Transverse colon (tissue), 4 donors: ENCODE results near the gene CD40. TPM values are rescaled to one million over a fixed set of nuclear protein-coding genes. Genes with fewer than 3 reads are reported as not detected.

Source experiments
- DNase-seq: peaks from one replicate; pipeline ENCODE4 v3.0.0-alpha.2; 2019
- H3K27ac ChIP-seq, 4 donors: fragments of 200-600 bp; sonication (generic); 2 replicates each; pipeline ENCODE4 v1.5.1; 2016 to 2018; ENCODE audit warnings: inconsistent platforms in 4 of 4
- H3K27me3 ChIP-seq: fragments of 200-600 bp; sonication (generic); 2 replicates; pipeline ENCODE4 v1.5.1; 2017; ENCODE audit warnings: inconsistent platforms
- H3K36me3 ChIP-seq, 4 donors: fragments of 200-600 bp; sonication (generic); 2 replicates each; pipeline ENCODE4 v1.5.1; 2017 to 2019; ENCODE audit warnings: inconsistent platforms in 4 of 4
- H3K4me1 ChIP-seq, 4 donors: fragments of 200-600 bp; sonication (generic); 2 replicates each; pipeline ENCODE4 v1.5.1; 2017 to 2020; ENCODE audit warnings: inconsistent platforms in 4 of 4
- H3K4me3 ChIP-seq, 4 donors: fragments of 200-600 bp; sonication (generic); 1 replicate in 1 of 4; 2 replicates in 3 of 4; pipeline versions ENCODE4 v1.5.1 to v1.6.1; 2017 to 2019; ENCODE audit warnings: inconsistent platforms in 4 of 4
- H3K9me3 ChIP-seq, 2 donors: fragments of 200-600 bp; sonication (generic); 2 replicates each; pipeline ENCODE4 v1.5.1; 2017 to 2019; ENCODE audit warnings: inconsistent platforms in 2 of 2
- EP300 ChIP-seq: sonication (generic); formaldehyde crosslinking; IDR thresholded peaks from one replicate; pipeline ENCODE4 v1.6.1; 2017; ENCODE audit warnings: antibody characterized with exemption, low read depth
- POLR2A ChIP-seq: fragments of 450-650 bp; IDR thresholded peaks from one replicate; pipeline ENCODE4 v1.6.1; 2016; ENCODE audit warnings: antibody characterized with exemption, mild to moderate bottlenecking, moderate library complexity
- POLR2AphosphoS5 ChIP-seq, 3 donors: sonication (generic); formaldehyde crosslinking; IDR thresholded peaks; one replicate each; pipeline ENCODE4 v1.6.1; 2016; ENCODE audit warnings: antibody characterized with exemption in 3 of 3
- WGBS, 2 donors: methylation state at CpG; one replicate each; pipeline ENCODE4 v1.1.5; 2018; ENCODE audit warnings: low coverage in 1 of 2; 5-methylcytosine and 5-hydroxymethylcytosine counted together
- in situ Hi-C, 4 donors: fragments of 200-750 bp; cut with MboI; loops; one replicate each; pipeline versions ENCODE4 v1.15.0 to v1.15.1; 2017; ENCODE audit warnings: low sequenced_read_pairs in 3 of 4, low pct_ligation_motif_present in 1 of 4, low pct_unique_long_range_greater_than_20kb in 1 of 4
- intact Hi-C: fragments of 100-400 bp; cut with DNase I; formaldehyde crosslinking; loops from one replicate; pipeline ENCODE4 v1.15.1; 2023; ENCODE audit warnings: low total_unique reads
- total RNA-seq, 4 donors: library from RNA; depleted of rRNA; stranded (reverse); fragments of >200 nt; gene quantifications; one replicate each; pipeline ENCODE4 v1.1.0, GENCODE V29; 2016
- TF ChIP-seq, protein P1 (sequence below), 5 experiments: fragments of 200-600 bp in 3 of 5; fragments of 450-650 bp in 2 of 5; sonication (generic) in 3 of 5; IDR thresholded peaks; 1 replicate in 2 of 5; 2 replicates in 3 of 5; pipeline ENCODE4 v1.5.1; 2016 to 2017; ENCODE audit warnings: antibody characterized with exemption in 5 of 5, inconsistent platforms in 3 of 5, mild to moderate bottlenecking in 2 of 5, moderate library complexity in 1 of 5

CD40 gene
- total RNA-seq, 4 donors from 2014 or later = 2.5 to 11.6 (median 3.5) TPM

DNA sequence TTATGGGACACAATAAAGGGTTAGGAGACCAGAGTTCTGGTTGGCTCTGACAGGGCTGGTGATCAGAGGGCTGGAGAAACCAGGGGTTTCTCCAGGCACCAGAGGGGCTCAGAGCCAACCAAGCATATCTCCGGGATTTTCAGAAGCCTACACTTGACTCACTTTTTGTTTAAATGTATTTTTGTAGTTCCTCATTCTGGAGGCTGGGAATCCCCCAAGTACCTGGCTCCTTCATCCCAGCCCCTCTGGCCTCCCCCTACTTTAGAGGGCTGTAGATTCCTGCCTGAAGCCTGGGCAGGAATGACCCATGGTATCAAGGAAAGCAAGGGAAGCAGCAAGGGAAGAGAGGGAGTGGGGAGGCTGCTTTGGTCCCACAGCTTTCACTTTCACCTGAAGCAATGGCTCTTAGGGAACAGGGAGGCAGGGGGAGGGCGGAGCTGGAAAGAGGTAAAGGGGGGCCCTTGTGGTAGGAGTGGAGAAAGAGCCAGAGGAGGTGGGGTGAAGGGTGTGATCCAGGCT, 973 bp downstream of the CD40 start:
- TF ChIP-seq POLR2AphosphoS5 (IDR thresholded peaks at IDR 0.05) = no peak
- no peak for TF ChIP-seq EP300
- no peak for TF ChIP-seq POLR2A
- TF ChIP-seq, protein P1, sequence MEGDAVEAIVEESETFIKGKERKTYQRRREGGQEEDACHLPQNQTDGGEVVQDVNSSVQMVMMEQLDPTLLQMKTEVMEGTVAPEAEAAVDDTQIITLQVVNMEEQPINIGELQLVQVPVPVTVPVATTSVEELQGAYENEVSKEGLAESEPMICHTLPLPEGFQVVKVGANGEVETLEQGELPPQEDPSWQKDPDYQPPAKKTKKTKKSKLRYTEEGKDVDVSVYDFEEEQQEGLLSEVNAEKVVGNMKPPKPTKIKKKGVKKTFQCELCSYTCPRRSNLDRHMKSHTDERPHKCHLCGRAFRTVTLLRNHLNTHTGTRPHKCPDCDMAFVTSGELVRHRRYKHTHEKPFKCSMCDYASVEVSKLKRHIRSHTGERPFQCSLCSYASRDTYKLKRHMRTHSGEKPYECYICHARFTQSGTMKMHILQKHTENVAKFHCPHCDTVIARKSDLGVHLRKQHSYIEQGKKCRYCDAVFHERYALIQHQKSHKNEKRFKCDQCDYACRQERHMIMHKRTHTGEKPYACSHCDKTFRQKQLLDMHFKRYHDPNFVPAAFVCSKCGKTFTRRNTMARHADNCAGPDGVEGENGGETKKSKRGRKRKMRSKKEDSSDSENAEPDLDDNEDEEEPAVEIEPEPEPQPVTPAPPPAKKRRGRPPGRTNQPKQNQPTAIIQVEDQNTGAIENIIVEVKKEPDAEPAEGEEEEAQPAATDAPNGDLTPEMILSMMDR (IDR thresholded peaks at IDR 0.05) = no peak
- WGBS, 2 donors = 40% methylated on average over 2 of the region's 2 CpGs; no CpG with 5 or more reads in 1 of the 2 donors
- Histone ChIP-seq H3K4me3 (peak overlapping the region in 2 of 4 donors; percentile 33 to 46), H3K27me3 (no peaks in the 10 kb centered on the region), H3K4me1 (peaks cover 0 to 29% (median 16%) of the 10 kb centered on the region in 4 donors), H3K9me3 (no peaks in the 10 kb centered on the region), H3K27ac (peak overlapping the region; percentile 73 to 84 (median 81)), H3K36me3 (no peaks in the 10 kb centered on the region)
- intact Hi-C loops (no loop called here), in situ Hi-C loops (no loop called here)
- DNase-seq = no peak

DNA sequence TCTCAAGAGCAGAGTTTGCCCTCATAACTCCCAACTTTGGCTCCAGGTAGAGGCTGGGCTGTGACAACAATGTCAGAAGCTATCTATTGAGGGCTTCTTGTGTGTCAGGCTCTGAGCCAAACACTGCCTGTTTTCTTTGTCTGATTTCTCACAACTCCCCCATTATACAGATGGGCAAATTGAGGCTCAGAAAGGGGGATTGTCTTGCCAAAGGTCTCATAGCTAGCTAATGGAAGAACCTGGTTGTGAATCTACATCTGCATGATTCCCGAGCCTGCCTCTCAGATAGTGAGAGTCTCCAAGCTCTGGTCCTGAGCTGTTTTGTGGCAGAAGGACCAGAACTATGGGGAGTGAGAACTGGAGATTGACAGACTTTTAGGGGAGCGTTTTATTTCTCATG, 1.4 kb downstream of the CD40 start:
- Histone ChIP-seq H3K4me1 (peaks cover 0 to 29% (median 16%) of the 10 kb centered on the region in 4 donors), H3K9me3 (no peaks in the 10 kb centered on the region), H3K27me3 (no peaks in the 10 kb centered on the region), H3K4me3 (peak overlapping the region in 1 of 4 donors; percentile 46), H3K27ac (peak overlapping the region; percentile 73 to 84 (median 81)), H3K36me3 (no peaks in the 10 kb centered on the region)
- intact Hi-C loops (no loop called here), in situ Hi-C loops (no loop called here)
- 78 to 90% methylated on average over 2 of the region's 2 CpGs for WGBS, 2 donors
- TF ChIP-seq POLR2AphosphoS5 (IDR thresholded peaks at IDR 0.05) = no peak
- TF ChIP-seq, protein P1 (IDR thresholded peaks at IDR 0.05) = no peak
- TF ChIP-seq EP300 = no peak
- no peak for TF ChIP-seq POLR2A
- no peak for DNase-seq

DNA sequence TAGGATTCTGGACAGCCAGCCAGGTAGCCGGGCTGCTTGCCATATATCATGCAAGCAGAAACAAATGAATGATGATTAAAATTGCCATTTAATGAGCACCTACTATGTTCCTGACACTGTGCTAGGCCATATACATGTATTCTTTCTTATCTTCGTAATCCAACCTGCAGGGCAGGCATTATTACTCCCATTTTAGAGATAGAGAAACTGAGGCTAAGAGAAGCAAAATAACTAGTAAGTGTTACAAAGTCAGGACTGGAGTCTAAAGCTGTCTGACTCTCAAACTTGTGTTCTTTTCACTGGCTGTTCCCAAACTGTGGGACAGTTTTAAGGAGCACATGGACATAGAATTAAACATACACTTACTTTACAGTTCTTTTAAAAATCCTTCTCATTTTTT, 2.0 kb downstream of the CD40 start:
- Histone ChIP-seq H3K36me3 (no peaks in the 10 kb centered on the region), H3K27ac (peak overlapping the region in 1 of 4 donors; percentile 84), H3K4me1 (peaks cover 0 to 29% (median 16%) of the 10 kb centered on the region in 4 donors), H3K9me3 (no peaks in the 10 kb centered on the region), H3K4me3 (no peak overlapping the region), H3K27me3 (no peaks in the 10 kb centered on the region)
- no peak for DNase-seq
- intact Hi-C loops = no loop called here
- WGBS, 2 donors = 83 to 84% methylated on average over 1 to 2 of the region's 2 CpGs
- TF ChIP-seq POLR2AphosphoS5 (IDR thresholded peaks at IDR 0.05) (no peak), EP300 (no peak), POLR2A (no peak)
- TF ChIP-seq, protein P1 (IDR thresholded peaks at IDR 0.05) = no peak
- in situ Hi-C loops = no loop called here

DNA sequence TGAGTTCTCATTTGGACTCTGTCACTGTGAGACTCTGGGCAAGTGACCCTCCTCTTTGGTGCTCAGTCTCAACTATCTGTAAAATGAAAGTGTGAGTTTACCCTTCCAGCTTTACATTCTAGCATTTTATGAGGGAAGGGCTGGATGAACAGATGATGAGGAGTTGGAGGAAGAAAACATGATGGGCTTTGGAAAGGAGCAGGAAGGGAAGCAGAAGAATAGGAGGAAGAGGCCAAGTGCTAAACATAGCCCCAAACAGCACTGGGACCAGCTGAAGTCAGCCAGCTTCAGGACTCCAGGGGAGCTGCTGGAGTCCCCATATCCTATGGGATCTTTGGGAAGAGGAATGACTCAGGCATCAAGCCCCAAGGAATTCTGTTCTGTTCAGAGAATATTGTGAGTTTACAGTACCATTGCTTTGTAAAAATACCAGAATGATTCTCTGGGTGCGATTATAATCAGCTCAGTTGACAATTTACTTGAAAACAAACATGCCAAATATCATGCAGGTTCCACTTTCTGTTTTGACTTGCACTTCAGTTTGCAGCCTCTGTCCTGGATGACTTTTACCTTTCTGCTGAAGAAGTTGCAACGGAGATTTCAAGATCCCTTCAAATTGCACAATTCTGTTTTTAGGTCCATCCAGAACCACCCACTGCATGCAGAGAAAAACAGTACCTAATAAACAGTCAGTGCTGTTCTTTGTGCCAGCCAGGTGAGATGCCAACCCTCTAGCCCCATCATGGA, 3.2 kb downstream of the CD40 start:
- peak overlapping the region in 2 of 4 donors; percentile 11 to 84 for H3K27ac ChIP-seq
- intact Hi-C loops (no loop called here), in situ Hi-C loops (no loop called here)
- 33 to 41% methylated on average over 2 of the region's 2 CpGs for WGBS, 2 donors
- H3K4me3 ChIP-seq = no peak overlapping the region
- DNase-seq = no peak
- H3K36me3 ChIP-seq = no peaks in the 10 kb centered on the region
- peaks cover 0 to 29% (median 16%) of the 10 kb centered on the region in 4 donors for H3K4me1 ChIP-seq
- no peak for TF ChIP-seq POLR2A
- TF ChIP-seq POLR2AphosphoS5 (IDR thresholded peaks at IDR 0.05) = no peak
- TF ChIP-seq, protein P1 (IDR thresholded peaks at IDR 0.05) = no peak
- no peak for TF ChIP-seq EP300
- no peaks in the 10 kb centered on the region for H3K9me3 ChIP-seq
- H3K27me3 ChIP-seq = no peaks in the 10 kb centered on the region
